AG08396 (cell line): ENCODE measurements around the gene ILF2.
"Not testable (repeated sequence)": the region's sequence is repeated elsewhere in the genome, so short reads cannot be mapped to it uniquely, and the experiment has no call there.

Experiments
- DNase-seq: peaks from one replicate; pipeline ENCODE4 v3.0.0; 2012; ENCODE audit warnings: low spot score, mixed read lengths

Gene ILF2

GRCh38 chr1:153679337-153680119 lies 8.7 kb upstream of the ILF2 start:
- DNase-seq: no peak

GRCh38 chr1:153678519-153679336 lies 7.9 kb upstream of the ILF2 start, which contains the start of gene NPR1:
Gene NPR1, plus strand, starts transcription at chr1:153678688. Its CDS starts 421 bp downstream, at chr1:153679109.
- DNase-seq: peak; percentile 62

- DNase-seq: peak; percentile 77
Measured at GRCh38 chr1:153677718-153678518, 7.1 kb upstream of the ILF2 start.

GRCh38 chr1:153673511-153673910 lies 2.7 kb upstream of the ILF2 start:
- no peak for DNase-seq

- not testable (repeated sequence) for DNase-seq
Measured at GRCh38 chr1:153671628-153672353, 998 bp upstream of the ILF2 start.

- no peak for DNase-seq
Measured at GRCh38 chr1:153670257-153670858, 435 bp downstream of the ILF2 start.

GRCh38 chr1:153669606-153670005 lies 1.2 kb downstream of the ILF2 start:
- no peak for DNase-seq

- DNase-seq: not testable (repeated sequence)
Measured at GRCh38 chr1:153668672-153669071, 2.1 kb downstream of the ILF2 start.

- DNase-seq: no peak
Measured at GRCh38 chr1:153667439-153667838, 3.4 kb downstream of the ILF2 start.

GRCh38 chr1:153663211-153663610 lies 7.6 kb downstream of the ILF2 start:
- no peak for DNase-seq

GRCh38 chr1:153662269-153662668 lies 8.5 kb downstream of the ILF2 start:
- no peak for DNase-seq

GRCh38 chr1:153661111-153661708 lies 9.6 kb downstream of the ILF2 start:
- no peak for DNase-seq

GRCh38 chr1:153659656-153660055 lies 11.1 kb downstream of the ILF2 start:
- DNase-seq: no peak

- no peak for DNase-seq
Measured at GRCh38 chr1:153659175-153659534, 11.6 kb downstream of the ILF2 start.

GRCh38 chr1:153658400-153659174 lies 12.2 kb downstream of the ILF2 start, which contains the start of gene SNAPIN:
Gene SNAPIN, plus strand, starts transcription at chr1:153658703. Its CDS starts 41 bp downstream, at chr1:153658744.
- peak; percentile 89 for DNase-seq

GRCh38 chr1:153655333-153655732 lies 15.5 kb downstream of the ILF2 start:
- no peak for DNase-seq

- DNase-seq: peak; percentile 62
Measured at GRCh38 chr1:153652805-153653500, 17.8 kb downstream of the ILF2 start.

GRCh38 chr1:153651771-153652170 lies 19.0 kb downstream of the ILF2 start:
- no peak for DNase-seq

GRCh38 chr1:153649863-153650235 lies 20.9 kb downstream of the ILF2 start:
- no peak for DNase-seq
